Measurements from ENCODE around the gene APEH.

The APEH gene

DNA sequence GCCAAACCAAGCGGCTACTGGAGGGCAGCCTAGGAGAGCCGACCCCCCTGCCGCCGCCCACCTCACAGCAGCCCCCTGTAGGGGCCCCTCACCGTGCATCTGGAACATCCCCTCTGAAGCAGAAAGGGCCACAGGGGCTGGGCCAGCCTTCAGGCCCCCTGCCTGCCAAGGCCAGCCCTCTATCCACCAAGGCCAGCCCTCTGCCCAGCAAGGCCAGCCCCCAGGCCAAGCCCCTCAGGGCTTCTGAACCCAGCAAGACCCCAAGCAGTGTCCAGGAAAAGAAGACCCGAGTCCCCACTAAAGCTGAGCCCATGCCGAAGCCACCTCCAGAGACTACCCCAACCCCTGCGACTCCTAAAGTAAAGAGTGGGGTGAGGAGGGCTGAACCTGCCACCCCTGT, 23.5 kb upstream of the APEH start:
- DNase-seq (ENCODE audit: low read depth) = no peak

DNA sequence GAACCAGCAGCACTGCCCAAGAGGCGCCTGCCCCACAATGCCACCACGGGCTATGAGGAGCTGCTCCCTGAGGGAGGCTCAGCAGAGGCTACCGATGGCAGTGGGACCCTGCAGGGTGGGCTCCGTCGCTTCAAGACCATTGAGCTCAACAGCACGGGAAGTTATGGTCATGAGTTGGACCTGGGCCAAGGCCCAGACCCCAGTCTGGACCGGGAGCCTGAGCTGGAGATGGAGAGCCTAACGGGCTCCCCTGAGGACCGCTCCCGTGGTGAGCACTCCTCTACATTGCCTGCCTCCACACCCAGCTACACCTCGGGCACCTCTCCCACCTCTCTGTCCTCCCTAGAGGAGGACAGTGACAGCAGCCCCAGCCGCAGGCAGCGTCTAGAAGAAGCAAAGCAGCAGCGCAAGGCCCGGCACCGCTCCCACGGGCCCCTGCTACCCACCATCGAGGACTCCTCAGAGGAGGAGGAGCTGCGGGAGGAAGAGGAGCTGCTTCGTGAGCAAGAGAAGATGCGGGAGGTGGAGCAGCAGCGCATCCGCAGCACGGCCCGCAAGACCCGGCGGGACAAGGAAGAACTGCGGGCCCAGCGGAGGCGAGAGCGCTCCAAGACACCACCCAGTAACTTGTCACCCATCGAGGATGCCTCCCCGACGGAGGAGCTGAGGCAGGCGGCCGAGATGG, 21.8 kb upstream of the APEH start:
- DNase-seq (ENCODE audit: low read depth) = no peak

DNA sequence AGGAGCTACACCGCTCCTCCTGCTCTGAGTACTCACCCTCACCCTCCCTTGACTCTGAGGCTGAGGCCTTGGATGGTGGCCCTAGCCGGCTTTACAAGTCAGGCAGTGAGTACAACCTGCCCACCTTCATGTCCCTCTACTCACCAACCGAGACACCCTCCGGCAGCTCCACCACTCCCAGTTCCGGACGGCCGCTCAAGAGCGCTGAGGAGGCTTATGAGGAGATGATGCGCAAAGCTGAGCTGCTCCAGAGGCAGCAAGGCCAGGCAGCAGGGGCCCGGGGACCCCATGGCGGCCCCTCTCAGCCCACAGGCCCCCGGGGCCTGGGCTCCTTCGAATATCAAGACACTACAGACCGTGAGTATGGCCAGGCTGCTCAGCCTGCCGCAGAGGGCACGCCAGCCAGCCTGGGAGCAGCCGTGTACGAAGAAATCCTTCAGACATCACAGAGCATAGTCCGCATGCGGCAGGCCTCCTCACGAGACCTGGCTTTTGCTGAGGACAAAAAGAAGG, 21.2 kb upstream of the APEH start:
- DNase-seq (ENCODE audit: low read depth) = no peak

DNA sequence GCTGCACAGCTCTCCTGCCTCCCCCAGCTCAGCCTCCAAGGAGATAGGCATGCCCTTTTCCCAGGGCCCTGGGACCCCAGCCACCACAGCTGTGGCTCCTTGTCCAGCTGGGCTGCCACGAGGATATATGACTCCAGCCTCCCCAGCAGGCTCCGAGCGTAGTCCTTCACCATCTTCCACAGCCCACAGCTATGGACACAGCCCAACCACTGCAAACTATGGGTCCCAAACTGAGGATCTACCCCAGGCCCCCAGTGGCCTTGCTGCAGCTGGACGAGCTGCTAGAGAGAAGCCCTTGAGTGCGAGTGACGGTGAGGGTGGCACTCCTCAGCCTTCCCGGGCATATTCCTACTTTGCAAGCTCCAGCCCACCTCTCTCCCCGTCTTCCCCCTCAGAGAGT, 20.5 kb upstream of the APEH start:
- DNase-seq (ENCODE audit: low read depth) = no peak

GRCh38 chr3:49654176-49654825, 19.9 kb upstream of the APEH start:
- DNase-seq (ENCODE audit: low read depth) = no peak

- no peak for DNase-seq (ENCODE audit: low read depth)
Observed at GRCh38 chr3:49654955-49655556, 19.1 kb upstream of the APEH start.

GRCh38 chr3:49655731-49656285, 18.3 kb upstream of the APEH start:
- DNase-seq (ENCODE audit: low read depth) = no peak

- DNase-seq (ENCODE audit: low read depth) = no peak
Observed at GRCh38 chr3:49656541-49657112, 17.5 kb upstream of the APEH start.

DNA sequence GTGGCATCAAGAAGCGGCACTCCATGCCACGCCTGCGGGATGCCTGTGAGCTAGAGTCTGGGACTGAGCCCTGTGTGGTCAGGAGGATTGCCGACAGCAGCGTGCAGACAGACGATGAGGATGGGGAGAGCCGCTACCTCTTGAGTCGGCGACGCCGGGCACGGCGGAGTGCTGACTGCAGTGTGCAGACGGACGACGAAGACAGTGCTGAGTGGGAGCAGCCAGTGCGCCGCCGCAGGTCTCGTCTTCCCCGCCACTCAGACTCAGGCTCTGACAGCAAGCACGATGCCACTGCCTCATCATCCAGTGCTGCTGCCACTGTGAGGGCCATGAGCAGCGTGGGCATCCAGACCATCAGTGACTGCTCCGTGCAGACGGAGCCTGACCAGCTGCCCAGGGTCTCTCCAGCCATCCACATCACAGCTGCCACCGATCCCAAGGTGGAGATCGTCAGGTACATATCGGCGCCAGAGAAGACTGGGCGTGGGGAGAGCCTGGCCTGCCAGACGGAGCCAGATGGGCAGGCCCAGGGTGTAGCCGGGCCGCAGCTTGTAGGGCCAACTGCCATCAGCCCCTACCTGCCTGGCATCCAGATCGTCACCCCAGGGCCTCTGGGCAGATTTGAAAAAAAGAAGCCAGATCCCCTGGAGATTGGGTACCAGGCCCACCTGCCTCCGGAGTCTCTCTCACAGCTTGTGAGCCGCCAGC, 16.8 kb upstream of the APEH start:
- DNase-seq (ENCODE audit: low read depth) = no peak

GRCh38 chr3:49658711-49659110, 15.4 kb upstream of the APEH start:
- no peak for DNase-seq (ENCODE audit: low read depth)

GRCh38 chr3:49659756-49660155, 14.4 kb upstream of the APEH start:
- DNase-seq (ENCODE audit: low read depth) = no peak

DNA sequence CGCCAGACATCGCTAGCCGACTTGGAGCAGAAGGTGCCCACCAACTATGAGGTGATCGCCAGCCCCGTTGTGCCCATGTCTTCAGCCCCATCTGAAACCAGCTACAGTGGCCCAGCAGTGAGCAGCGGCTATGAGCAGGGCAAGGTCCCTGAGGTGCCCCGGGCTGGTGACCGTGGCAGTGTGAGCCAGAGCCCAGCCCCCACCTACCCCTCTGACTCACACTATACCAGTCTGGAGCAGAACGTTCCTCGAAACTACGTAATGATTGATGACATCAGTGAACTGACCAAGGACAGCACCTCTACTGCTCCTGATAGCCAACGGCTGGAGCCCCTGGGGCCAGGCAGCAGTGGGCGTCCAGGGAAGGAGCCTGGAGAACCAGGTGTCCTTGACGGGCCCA, 12.9 kb upstream of the APEH start:
- DNase-seq (ENCODE audit: low read depth) = no peak

DNA sequence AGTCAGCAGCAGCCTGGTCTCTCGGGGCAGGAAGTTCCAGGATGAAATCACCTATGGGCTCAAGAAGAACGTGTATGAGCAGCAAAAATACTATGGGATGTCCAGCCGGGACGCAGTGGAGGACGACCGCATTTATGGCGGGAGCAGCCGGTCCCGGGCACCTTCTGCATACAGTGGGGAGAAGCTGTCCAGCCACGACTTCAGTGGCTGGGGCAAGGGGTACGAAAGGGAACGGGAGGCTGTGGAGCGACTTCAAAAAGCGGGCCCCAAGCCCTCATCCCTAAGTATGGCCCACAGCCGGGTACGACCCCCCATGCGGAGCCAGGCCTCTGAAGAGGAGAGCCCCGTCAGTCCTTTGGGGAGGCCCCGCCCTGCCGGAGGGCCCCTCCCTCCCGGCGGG, 12.1 kb upstream of the APEH start:
- DNase-seq (ENCODE audit: low read depth) = no peak

GRCh38 chr3:49662720-49663413, 11.3 kb upstream of the APEH start:
- DNase-seq (ENCODE audit: low read depth) = no peak

GRCh38 chr3:49663831-49664230, 10.3 kb upstream of the APEH start:
- DNase-seq (ENCODE audit: low read depth) = no peak

DNA sequence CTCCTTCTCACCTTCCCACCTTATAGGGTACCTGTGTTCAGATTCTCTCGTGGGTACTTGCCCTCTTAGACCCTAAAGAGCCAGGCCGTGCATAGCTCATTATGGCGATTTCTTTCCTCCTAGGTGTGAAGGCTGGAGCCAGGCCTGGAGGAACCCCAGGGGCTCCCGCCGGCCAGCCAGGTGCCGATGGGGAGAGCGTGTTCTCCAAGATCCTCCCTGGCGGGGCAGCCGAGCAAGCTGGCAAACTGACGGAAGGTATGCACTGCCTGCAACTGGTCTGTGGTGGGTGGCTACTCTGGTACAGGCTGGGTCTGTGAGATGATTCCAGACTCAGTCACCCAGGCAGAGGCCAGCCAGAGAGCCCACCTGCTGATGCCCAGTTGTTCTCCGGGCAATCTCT, 9.9 kb upstream of the APEH start:
- no peak for DNase-seq (ENCODE audit: low read depth)

GRCh38 chr3:49665822-49666519, 8.2 kb upstream of the APEH start:
- no peak for DNase-seq (ENCODE audit: low read depth)

GRCh38 chr3:49666592-49666991, 7.6 kb upstream of the APEH start:
- DNase-seq (ENCODE audit: low read depth) = no peak

- no peak for DNase-seq (ENCODE audit: low read depth)
Observed at GRCh38 chr3:49667701-49668413, 6.3 kb upstream of the APEH start.

GRCh38 chr3:49668414-49668797, 5.7 kb upstream of the APEH start:
- DNase-seq (ENCODE audit: low read depth) = no peak

Measured in CMK (cell line).